Panc1 (cell line): ENCODE results near the gene ING1. TPM values are rescaled to one million over a fixed set of nuclear protein-coding genes. Genes with fewer than 3 reads are reported as not detected.

Experiments used
- ATAC-seq: fragments of 200-7000 bp; cut with Tn5 transposase; 2 replicates; pipeline ENCODE4 v1.9.1; 2020; ENCODE audit warnings: mild to moderate bottlenecking, moderate library complexity
- BruUV-seq: library from RNA; stranded (reverse); fragments of 400-500 nt; replicated peaks from 2 replicates; lab custom pipeline; 2021; lab: Mats Ljungman, UMichigan
- CTCF ChIA-PET: fragments of 300-600 bp; sonication (Branson Sonifier 250); formaldehyde crosslinking; loops from one replicate; lab custom pipeline; 2022; ENCODE audit warnings: antibody characterized with exemption; lab: Charles Lee
- POLR2A ChIA-PET: fragments of 300-600 bp; sonication (Branson Sonifier 250); formaldehyde crosslinking; loops from one replicate; lab custom pipeline; 2022; ENCODE audit warnings: antibody characterized with exemption; lab: Charles Lee
- DNase-seq: peaks from one replicate; pipeline ENCODE4 v3.0.0-alpha.2; 2010; ENCODE audit warnings: low read depth, low spot score
- H3K27ac ChIP-seq: 2 replicates; pipeline ENCODE4 v1.5.1; 2011; ENCODE audit warnings: mild to moderate bottlenecking, low read length, inconsistent platforms
- H3K27me3 ChIP-seq: fragments of 200-500 bp; sonication (Bioruptor generic); 2 replicates; pipeline ENCODE4 v1.6.0; 2014; ENCODE audit warnings: low read length, inconsistent platforms; ENCODE audit not compliant: control insufficient read depth, insufficient read depth
- H3K36me3 ChIP-seq: fragments of 200-500 bp; sonication (Bioruptor generic); 2 replicates; pipeline ENCODE4 v1.5.1; 2014; ENCODE audit warnings: inconsistent platforms, mild to moderate bottlenecking, low read length, moderate library complexity; ENCODE audit not compliant: control insufficient read depth, insufficient read depth
- H3K4me1 ChIP-seq: 2 replicates; pipeline ENCODE4 v1.5.1; 2011; ENCODE audit warnings: inconsistent platforms, mild to moderate bottlenecking, low read length, moderate library complexity; ENCODE audit not compliant: control insufficient read depth, insufficient read depth
- H3K4me3 ChIP-seq, 2 experiments: 2 replicates each; pipeline ENCODE4 v1.5.1; 2011 to 2012; ENCODE audit warnings: low read depth in 2 of 2, low read length in 2 of 2, mild to moderate bottlenecking in 2 of 2, inconsistent platforms in 1 of 2, moderate library complexity in 1 of 2
- H3K9me3 ChIP-seq: fragments of 200-500 bp; sonication (Bioruptor generic); 2 replicates; pipeline ENCODE4 v1.5.1; 2014; ENCODE audit warnings: low read depth, mild to moderate bottlenecking, inconsistent platforms, low read length, moderate library complexity; ENCODE audit not compliant: control insufficient read depth, insufficient read depth
- POLR2AphosphoS5 ChIP-seq: IDR thresholded peaks from 2 replicates; pipeline ENCODE4 v1.6.1; 2012; ENCODE audit warnings: mild to moderate bottlenecking, low read depth, low read length, moderate library complexity
- SIN3A ChIP-seq: IDR thresholded peaks from 2 replicates; pipeline ENCODE4 v1.6.1; 2012; ENCODE audit warnings: low read depth, mild to moderate bottlenecking, low read length, moderate library complexity, borderline replicate concordance; ENCODE audit not compliant: insufficient read depth
- TCF7L2 ChIP-seq: IDR thresholded peaks from 2 replicates; pipeline ENCODE4 v1.6.1; 2011; ENCODE audit warnings: mild to moderate bottlenecking, low read depth, low read length, inconsistent platforms
- in situ Hi-C: cut with HindIII; loops from 2 replicates; pipeline ENCODE4 v1.10.0; 2016; ENCODE audit warnings: low sequenced_read_pairs, low pct_unique_long_range_greater_than_20kb
- intact Hi-C: fragments of 100-400 bp; cut with micrococcal nuclease; formaldehyde crosslinking; loops from one replicate; pipeline ENCODE4 v1.10.0; 2022; ENCODE audit not compliant: unreplicated experiment
- total RNA-seq: library from RNA; stranded (reverse); gene quantifications from one replicate; pipeline ENCODE4 v1.2.1, GENCODE V29; 2021; ENCODE audit not compliant: unreplicated experiment
- TF ChIP-seq, protein P1 (sequence below), 2 experiments: IDR thresholded peaks; 2 replicates each; pipeline ENCODE4 v1.6.1; 2011 to 2012; ENCODE audit warnings: low read depth in 2 of 2, control low read depth in 1 of 2, low read length in 1 of 2, mild to moderate bottlenecking in 1 of 2, moderate library complexity in 1 of 2; ENCODE audit not compliant: insufficient read depth in 1 of 2
- TF ChIP-seq, protein P2 (sequence below): fragments of 450-650 bp; IDR thresholded peaks from 2 replicates; pipeline ENCODE4 v1.5.1; 2017; ENCODE audit warnings: mild to moderate bottlenecking

ING1 gene
- total RNA-seq, 1 experiment from 2014 or later = 9.2 TPM

DNA sequence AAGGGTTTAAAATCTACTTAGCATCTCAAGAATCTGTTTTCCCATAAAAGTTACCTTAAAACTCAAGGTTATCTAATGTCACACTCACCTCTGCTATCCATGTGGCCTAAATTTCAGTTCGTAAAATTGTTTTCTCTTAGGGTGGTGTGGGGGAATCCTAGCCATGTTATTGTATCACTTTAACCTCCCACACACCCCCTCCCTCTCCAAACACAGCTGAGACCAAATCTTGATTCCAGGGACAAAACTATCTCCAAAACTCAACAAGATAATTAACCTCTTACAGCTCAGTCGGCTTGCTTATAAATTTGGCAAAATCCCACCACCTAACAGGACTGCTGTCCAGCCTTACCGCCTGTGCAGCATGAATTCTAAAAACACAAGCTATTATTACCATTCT lies 11.4 kb upstream of the ING1 start:
- no peaks in the 10 kb centered on the region for H3K27me3 ChIP-seq
- ChIA-PET POLR2A (no interaction called here), CTCF (no interaction called here)
- H3K4me3 ChIP-seq = no peak overlapping the region
- ATAC-seq (no peak), DNase-seq (no peak)
- intact Hi-C loops (no loop called here), in situ Hi-C loops (no loop called here)
- BruUV-seq = no TSS peak
- H3K9me3 ChIP-seq = no peaks in the 10 kb centered on the region
- TF ChIP-seq TCF7L2 = no peak
- no peak for TF ChIP-seq SIN3A
- TF ChIP-seq POLR2AphosphoS5 = no peak
- TF ChIP-seq, protein P1, sequence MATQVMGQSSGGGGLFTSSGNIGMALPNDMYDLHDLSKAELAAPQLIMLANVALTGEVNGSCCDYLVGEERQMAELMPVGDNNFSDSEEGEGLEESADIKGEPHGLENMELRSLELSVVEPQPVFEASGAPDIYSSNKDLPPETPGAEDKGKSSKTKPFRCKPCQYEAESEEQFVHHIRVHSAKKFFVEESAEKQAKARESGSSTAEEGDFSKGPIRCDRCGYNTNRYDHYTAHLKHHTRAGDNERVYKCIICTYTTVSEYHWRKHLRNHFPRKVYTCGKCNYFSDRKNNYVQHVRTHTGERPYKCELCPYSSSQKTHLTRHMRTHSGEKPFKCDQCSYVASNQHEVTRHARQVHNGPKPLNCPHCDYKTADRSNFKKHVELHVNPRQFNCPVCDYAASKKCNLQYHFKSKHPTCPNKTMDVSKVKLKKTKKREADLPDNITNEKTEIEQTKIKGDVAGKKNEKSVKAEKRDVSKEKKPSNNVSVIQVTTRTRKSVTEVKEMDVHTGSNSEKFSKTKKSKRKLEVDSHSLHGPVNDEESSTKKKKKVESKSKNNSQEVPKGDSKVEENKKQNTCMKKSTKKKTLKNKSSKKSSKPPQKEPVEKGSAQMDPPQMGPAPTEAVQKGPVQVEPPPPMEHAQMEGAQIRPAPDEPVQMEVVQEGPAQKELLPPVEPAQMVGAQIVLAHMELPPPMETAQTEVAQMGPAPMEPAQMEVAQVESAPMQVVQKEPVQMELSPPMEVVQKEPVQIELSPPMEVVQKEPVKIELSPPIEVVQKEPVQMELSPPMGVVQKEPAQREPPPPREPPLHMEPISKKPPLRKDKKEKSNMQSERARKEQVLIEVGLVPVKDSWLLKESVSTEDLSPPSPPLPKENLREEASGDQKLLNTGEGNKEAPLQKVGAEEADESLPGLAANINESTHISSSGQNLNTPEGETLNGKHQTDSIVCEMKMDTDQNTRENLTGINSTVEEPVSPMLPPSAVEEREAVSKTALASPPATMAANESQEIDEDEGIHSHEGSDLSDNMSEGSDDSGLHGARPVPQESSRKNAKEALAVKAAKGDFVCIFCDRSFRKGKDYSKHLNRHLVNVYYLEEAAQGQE (IDR thresholded peaks at IDR 0.05; ENCODE audit: insufficient read depth in 1 of 2, low read depth in 2 of 2, low read length in 1 of 2) = no peak
- TF ChIP-seq, protein P2, sequence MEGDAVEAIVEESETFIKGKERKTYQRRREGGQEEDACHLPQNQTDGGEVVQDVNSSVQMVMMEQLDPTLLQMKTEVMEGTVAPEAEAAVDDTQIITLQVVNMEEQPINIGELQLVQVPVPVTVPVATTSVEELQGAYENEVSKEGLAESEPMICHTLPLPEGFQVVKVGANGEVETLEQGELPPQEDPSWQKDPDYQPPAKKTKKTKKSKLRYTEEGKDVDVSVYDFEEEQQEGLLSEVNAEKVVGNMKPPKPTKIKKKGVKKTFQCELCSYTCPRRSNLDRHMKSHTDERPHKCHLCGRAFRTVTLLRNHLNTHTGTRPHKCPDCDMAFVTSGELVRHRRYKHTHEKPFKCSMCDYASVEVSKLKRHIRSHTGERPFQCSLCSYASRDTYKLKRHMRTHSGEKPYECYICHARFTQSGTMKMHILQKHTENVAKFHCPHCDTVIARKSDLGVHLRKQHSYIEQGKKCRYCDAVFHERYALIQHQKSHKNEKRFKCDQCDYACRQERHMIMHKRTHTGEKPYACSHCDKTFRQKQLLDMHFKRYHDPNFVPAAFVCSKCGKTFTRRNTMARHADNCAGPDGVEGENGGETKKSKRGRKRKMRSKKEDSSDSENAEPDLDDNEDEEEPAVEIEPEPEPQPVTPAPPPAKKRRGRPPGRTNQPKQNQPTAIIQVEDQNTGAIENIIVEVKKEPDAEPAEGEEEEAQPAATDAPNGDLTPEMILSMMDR = no peak
- H3K4me1 ChIP-seq = peaks cover 5% of the 10 kb centered on the region
- H3K36me3 ChIP-seq = no peaks in the 10 kb centered on the region
- H3K27ac ChIP-seq = no peak overlapping the region

DNA sequence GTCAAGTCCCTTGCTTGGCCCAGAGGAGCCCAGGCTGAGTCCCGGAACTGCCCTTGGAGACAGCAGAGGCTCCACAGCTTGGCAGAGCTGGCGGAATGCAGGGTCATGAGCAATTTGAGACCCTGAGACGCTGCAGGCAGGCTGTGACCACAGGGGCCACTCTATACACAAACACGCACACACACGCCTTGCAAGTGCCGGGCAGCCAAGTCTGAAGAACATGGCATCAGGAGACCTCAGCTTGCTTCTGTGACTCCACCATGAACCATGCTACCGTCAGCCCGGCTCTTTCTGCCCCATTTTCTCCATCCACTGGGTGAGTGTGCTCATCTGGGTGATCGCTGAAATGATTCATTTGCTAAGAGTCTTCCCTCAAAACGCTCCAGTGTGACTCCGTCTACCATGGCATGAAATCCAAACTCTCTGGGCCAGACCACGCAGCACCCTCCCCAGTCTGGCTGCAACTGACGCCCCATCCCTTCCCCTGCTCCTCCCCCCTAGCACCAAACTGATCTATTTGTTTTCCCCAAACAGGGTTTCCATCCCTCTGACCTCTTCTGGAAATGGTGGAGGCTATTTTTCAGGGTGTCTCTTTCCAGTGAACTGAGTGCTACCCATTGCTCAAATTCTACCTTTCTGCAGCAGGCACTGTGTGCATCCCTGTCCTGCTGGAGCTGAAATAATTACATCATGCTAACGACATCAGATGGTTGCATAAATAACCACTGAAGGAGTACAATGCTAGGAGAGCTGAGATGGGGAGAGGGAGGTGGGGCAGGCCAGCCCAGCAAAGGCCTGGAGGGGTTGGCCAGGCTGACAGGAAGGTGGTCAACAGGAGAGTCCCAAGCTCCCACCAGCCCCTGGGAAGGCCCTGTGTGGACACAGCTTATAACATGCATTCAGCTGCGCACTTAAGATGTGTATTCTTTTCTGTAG lies 10.6 kb upstream of the ING1 start:
- Histone ChIP-seq H3K4me1 (peaks cover 5% of the 10 kb centered on the region), H3K4me3 (no peak overlapping the region), H3K36me3 (no peaks in the 10 kb centered on the region), H3K9me3 (no peaks in the 10 kb centered on the region), H3K27me3 (no peaks in the 10 kb centered on the region), H3K27ac (no peak overlapping the region)
- BruUV-seq = no TSS peak
- DNase-seq (no peak), ATAC-seq (no peak)
- TF ChIP-seq SIN3A = no peak
- CTCF ChIA-PET = no interaction called here
- intact Hi-C loops (no loop called here), in situ Hi-C loops (no loop called here)
- POLR2A ChIA-PET = no interaction called here

DNA sequence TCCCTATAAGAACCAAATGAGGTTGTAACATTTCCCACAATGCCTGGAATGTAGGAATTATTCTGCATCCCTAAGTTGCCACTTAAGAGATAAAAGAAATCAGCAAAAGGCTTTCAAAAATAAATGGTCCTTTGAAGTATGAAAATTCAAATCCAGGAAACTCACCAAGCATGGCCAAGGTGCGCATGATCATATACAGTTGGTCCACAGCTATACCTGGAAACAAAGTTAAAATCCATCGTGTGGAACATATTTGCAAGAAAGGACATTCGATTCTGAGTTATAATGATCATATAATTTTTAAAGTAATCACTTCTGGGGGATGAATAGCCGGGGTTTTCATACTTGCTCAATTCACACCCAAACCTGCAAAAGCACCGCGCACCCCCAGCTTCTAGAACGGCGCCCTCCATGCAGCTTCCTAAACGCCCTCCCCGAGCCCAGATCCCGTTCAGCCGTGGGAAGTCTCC lies 8.1 kb upstream of the ING1 start:
- BruUV-seq = no TSS peak
- ChIA-PET CTCF (interaction anchor here (0.6 kb wide), 1 partner anchor 26 kb away, joined by 4 read pairs; no protein-coding TSS in a partner anchor), POLR2A (no interaction called here)
- intact Hi-C loops (no loop called here), in situ Hi-C loops (no loop called here)
- Histone ChIP-seq H3K4me1 (peaks cover 5% of the 10 kb centered on the region), H3K27me3 (no peaks in the 10 kb centered on the region), H3K9me3 (no peaks in the 10 kb centered on the region), H3K36me3 (no peaks in the 10 kb centered on the region), H3K4me3 (peak overlapping the region; percentile 61 to 62), H3K27ac (peak overlapping the region; percentile 78)
- TF ChIP-seq TCF7L2 (no peak), POLR2AphosphoS5 (no peak), SIN3A (no peak)
- TF ChIP-seq, protein P1 (IDR thresholded peaks at IDR 0.05; ENCODE audit: insufficient read depth in 1 of 2, low read depth in 2 of 2, low read length in 1 of 2) = no peak
- TF ChIP-seq, protein P2 = no peak
- ATAC-seq (no peak), DNase-seq (no peak)
